ENCODE data around the gene MOG. TPM values are rescaled to one million over a fixed set of nuclear protein-coding genes. Genes with fewer than 3 reads are reported as not detected.

The MOG gene
- total RNA-seq, 1 experiment from 2014 or later: 0.55 TPM

DNA sequence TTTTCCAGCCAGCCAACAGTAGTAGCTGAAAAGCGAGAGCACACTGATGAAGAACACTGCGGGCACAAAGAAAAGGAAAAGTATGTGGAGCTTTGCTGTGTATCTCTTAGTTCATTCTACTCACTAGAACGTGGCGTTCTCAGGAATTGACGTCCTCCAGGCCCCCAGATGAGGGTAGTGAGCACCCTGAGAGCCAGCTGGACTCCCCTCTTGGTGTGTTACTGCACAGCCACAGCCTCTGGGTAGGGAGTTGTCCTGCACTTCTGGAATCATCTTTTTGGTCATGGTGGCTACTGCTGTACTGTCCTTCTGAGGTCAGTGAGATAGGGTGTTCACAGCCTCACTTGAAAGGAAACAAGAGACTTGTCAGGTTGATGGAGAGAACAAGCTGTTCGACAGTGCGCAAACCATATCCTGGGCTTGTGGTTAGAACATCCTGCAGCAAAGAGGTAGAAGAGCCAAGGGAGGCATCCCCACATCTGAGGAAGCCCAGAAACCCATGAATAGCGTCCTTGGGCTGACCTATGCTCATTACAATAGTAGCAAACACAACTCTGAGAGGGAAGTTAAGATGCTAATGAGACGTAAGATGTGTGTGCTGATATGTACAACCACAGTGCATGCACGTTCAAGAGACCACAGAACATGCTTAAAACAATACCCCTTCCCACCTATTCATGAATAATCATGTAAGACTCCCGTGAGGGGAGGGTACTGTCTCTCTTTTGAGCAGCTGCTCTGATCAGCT lies 51.7 kb downstream of the MOG start (continued):
- TF ChIP-seq ZNF317 (CRISPR knock-in tag; IDR thresholded peaks at IDR 0.05; ENCODE audit: borderline replicate concordance, low read depth) (no peak), FOXP1 (CRISPR knock-in tag; IDR thresholded peaks at IDR 0.05; ENCODE audit: borderline replicate concordance) (no peak), GRHL2 (CRISPR knock-in tag; IDR thresholded peaks at IDR 0.05; ENCODE audit: insufficient replicate concordance, severe bottlenecking) (no peak), ZNF232 (CRISPR knock-in tag; IDR thresholded peaks at IDR 0.05) (no peak), PRRX2 (CRISPR knock-in tag; IDR thresholded peaks at IDR 0.05) (no peak), ZNF219 (CRISPR knock-in tag; IDR thresholded peaks at IDR 0.05; ENCODE audit: borderline replicate concordance) (no peak), ZNF121 (CRISPR knock-in tag; IDR thresholded peaks at IDR 0.05) (no peak), EMX1 (CRISPR knock-in tag; IDR thresholded peaks at IDR 0.05) (no peak), ZNF532 (CRISPR knock-in tag; IDR thresholded peaks at IDR 0.05; ENCODE audit: borderline replicate concordance) (no peak), CREM (CRISPR knock-in tag; IDR thresholded peaks at IDR 0.05) (no peak), RELA (CRISPR knock-in tag; IDR thresholded peaks at IDR 0.05; ENCODE audit: borderline replicate concordance) (no peak), RORB (CRISPR knock-in tag; IDR thresholded peaks at IDR 0.05) (no peak), ZNF671 (CRISPR knock-in tag; IDR thresholded peaks at IDR 0.05) (no peak), TEAD4 (CRISPR knock-in tag; IDR thresholded peaks at IDR 0.05) (no peak), USF2 (CRISPR knock-in tag; IDR thresholded peaks at IDR 0.05) (no peak), ZSCAN18 (CRISPR knock-in tag; IDR thresholded peaks at IDR 0.05) (no peak)

DNA sequence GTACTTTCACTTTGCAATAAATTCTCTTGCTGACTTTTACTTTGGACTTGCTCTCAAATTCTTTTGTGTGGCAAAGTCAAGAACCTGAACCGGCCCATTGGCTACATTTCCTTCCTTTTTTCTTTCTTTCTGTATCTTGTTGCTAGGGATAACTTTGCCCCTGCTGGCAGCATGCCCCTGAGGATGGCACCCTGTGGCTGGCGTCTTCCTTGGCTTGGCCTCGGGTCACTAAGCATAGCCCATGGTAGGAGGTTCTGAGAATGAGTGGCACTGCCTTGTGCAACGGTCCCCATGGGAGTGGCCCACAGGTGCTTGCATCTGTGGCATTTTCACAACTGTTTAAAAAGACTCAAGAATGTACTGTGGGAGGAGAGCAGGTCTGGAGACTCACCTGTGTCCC lies 52.3 kb downstream of the MOG start:
- ATAC-seq: no peak
- POLR2A ChIA-PET: no interaction called here
- Mint-ChIP-seq H3K4me3 (no peak overlapping the region), H3K27ac (no peak overlapping the region), H3K4me1 (peaks cover 5% of the 10 kb centered on the region), H3K9me3 (no peaks in the 10 kb centered on the region), H3K27me3 (ENCODE audit: low read depth) (peaks cover 25% of the 10 kb centered on the region), H3K36me3 (no peaks in the 10 kb centered on the region)
- CTCF ChIA-PET: interaction anchor here (1.3 to 2.1 kb wide), 3 partner anchors 11 to 59 kb away, joined by 4 to 7 read pairs (median 6); no protein-coding TSS in a partner anchor
- DNase-seq (ENCODE audit: low spot score): no peak
- TF ChIP-seq E2F5 (CRISPR knock-in tag; IDR thresholded peaks at IDR 0.05) (no peak), SMAD3 (CRISPR knock-in tag; IDR thresholded peaks at IDR 0.05; ENCODE audit: borderline replicate concordance) (no peak), ARID4B (CRISPR knock-in tag; IDR thresholded peaks at IDR 0.05; ENCODE audit: borderline replicate concordance) (no peak), TEAD1 (CRISPR knock-in tag; IDR thresholded peaks at IDR 0.05) (no peak), ZNF396 (CRISPR knock-in tag; IDR thresholded peaks at IDR 0.05; ENCODE audit: borderline replicate concordance) (no peak), ZNF232 (CRISPR knock-in tag; IDR thresholded peaks at IDR 0.05) (no peak), GRHL2 (CRISPR knock-in tag; IDR thresholded peaks at IDR 0.05; ENCODE audit: insufficient replicate concordance, severe bottlenecking) (no peak), ELF4 (CRISPR knock-in tag; IDR thresholded peaks at IDR 0.05; ENCODE audit: low read depth) (no peak), ZNF317 (CRISPR knock-in tag; IDR thresholded peaks at IDR 0.05; ENCODE audit: borderline replicate concordance, low read depth) (no peak), ATF1 (CRISPR knock-in tag; IDR thresholded peaks at IDR 0.05) (no peak)
- TF ChIP-seq, protein P1, sequence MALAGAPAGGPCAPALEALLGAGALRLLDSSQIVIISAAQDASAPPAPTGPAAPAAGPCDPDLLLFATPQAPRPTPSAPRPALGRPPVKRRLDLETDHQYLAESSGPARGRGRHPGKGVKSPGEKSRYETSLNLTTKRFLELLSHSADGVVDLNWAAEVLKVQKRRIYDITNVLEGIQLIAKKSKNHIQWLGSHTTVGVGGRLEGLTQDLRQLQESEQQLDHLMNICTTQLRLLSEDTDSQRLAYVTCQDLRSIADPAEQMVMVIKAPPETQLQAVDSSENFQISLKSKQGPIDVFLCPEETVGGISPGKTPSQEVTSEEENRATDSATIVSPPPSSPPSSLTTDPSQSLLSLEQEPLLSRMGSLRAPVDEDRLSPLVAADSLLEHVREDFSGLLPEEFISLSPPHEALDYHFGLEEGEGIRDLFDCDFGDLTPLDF (CRISPR knock-in tag; IDR thresholded peaks at IDR 0.05): no peak
